NCI-H1436 (cell line): ENCODE data around the gene LBX2.
"Not testable (repeated sequence)": the region's sequence is repeated elsewhere in the genome, so short reads cannot be mapped to it uniquely, and the experiment has no call there.

Source experiments
- DNase-seq: peaks from one replicate; lab custom pipeline; 2025; lab: John Stamatoyannopoulos, UW

LBX2 gene

GRCh38 chr2:74503506-74504475 is 4.4 kb upstream of the LBX2 start:
- DNase-seq = no peak

GRCh38 chr2:74502720-74503505 is 3.5 kb upstream of the LBX2 start:
- DNase-seq = no peak

- DNase-seq = no peak
Observed at GRCh38 chr2:74502147-74502719, 2.8 kb upstream of the LBX2 start.

- DNase-seq = no peak
Observed at GRCh38 chr2:74501335-74502071, 2.1 kb upstream of the LBX2 start.

GRCh38 chr2:74500578-74500946 is 1.2 kb upstream of the LBX2 start:
- DNase-seq = no peak

GRCh38 chr2:74499940-74500577 is 656 bp upstream of the LBX2 start:
- no peak for DNase-seq

GRCh38 chr2:74498500-74499266 is 720 bp downstream of the LBX2 start:
- DNase-seq = no peak

GRCh38 chr2:74497777-74498499 is 1.5 kb downstream of the LBX2 start:
- no peak for DNase-seq

- DNase-seq = no peak
Observed at GRCh38 chr2:74496997-74497776, 2.2 kb downstream of the LBX2 start.

- DNase-seq = no peak
Observed at GRCh38 chr2:74495440-74495839, 4.0 kb downstream of the LBX2 start.

- no peak for DNase-seq
Observed at GRCh38 chr2:74493546-74493945, 5.9 kb downstream of the LBX2 start.

- no peak for DNase-seq
Observed at GRCh38 chr2:74491648-74492544, 7.5 kb downstream of the LBX2 start.

GRCh38 chr2:74489906-74490305 is 9.5 kb downstream of the LBX2 start:
- no peak for DNase-seq

- DNase-seq = no peak
Observed at GRCh38 chr2:74488643-74489481, 10.5 kb downstream of the LBX2 start.

- DNase-seq = no peak
Observed at GRCh38 chr2:74486141-74486540, 13.3 kb downstream of the LBX2 start.

- not testable (repeated sequence) for DNase-seq
Observed at GRCh38 chr2:74483675-74484164, 15.7 kb downstream of the LBX2 start.
